Psoas muscle (tissue), 8 donors: ENCODE measurements around the gene FLT3. TPM values are rescaled to one million over a fixed set of nuclear protein-coding genes. Genes with fewer than 3 reads are reported as not detected.
"Not testable (repeated sequence)": the region's sequence is repeated elsewhere in the genome, so short reads cannot be mapped to it uniquely, and the experiment has no call there.

ENCODE experiments used
- ATAC-seq, 4 donors: fragments of 200-7000 bp; cut with Tn5 transposase; one replicate each; pipeline ENCODE4 v1.9.1; 2020; ENCODE audit warnings: moderate library complexity in 3 of 4, mild to moderate bottlenecking in 2 of 4
- DNase-seq, 2 donors: peaks; one replicate each; pipeline ENCODE4 v3.0.0-alpha.2; 2020
- H3K27ac ChIP-seq: fragments of 200-600 bp; one replicate; pipeline ENCODE4 v1.8.0; 2022
- H3K27me3 ChIP-seq, 3 donors: fragments of 200-600 bp in 1 of 3; one replicate each; pipeline versions ENCODE4 v1.6.1 to v1.8.0; 2013 to 2022; ENCODE audit warnings: low read length in 2 of 3, mild to moderate bottlenecking in 2 of 3, moderate library complexity in 1 of 3; ENCODE audit not compliant: insufficient read depth in 3 of 3
- H3K36me3 ChIP-seq, 2 donors: fragments of 200-600 bp in 1 of 2; one replicate each; pipeline versions ENCODE4 v1.6.1 to v1.8.0; 2013 to 2022; ENCODE audit warnings: low read depth in 1 of 2, mild to moderate bottlenecking in 1 of 2, moderate library complexity in 1 of 2; ENCODE audit not compliant: insufficient read depth in 1 of 2
- H3K4me1 ChIP-seq: fragments of 200-600 bp; one replicate; pipeline ENCODE4 v1.8.0; 2022
- H3K4me3 ChIP-seq: fragments of 200-600 bp; one replicate; pipeline ENCODE4 v1.8.0; 2022; ENCODE audit warnings: mild to moderate bottlenecking
- H3K9me3 ChIP-seq: fragments of 200-600 bp; one replicate; pipeline ENCODE4 v1.8.0; 2022
- WGBS, 3 donors: extraction: QIAGEN DNeasy Blood & Tissue Kit; methylation state at CpG; one replicate each; pipeline versions ENCODE4 v1.1.6 to v1.1.7; 2013; 5-methylcytosine and 5-hydroxymethylcytosine counted together
- intact Hi-C, 2 donors: fragments of 100-400 bp; cut with DNase I; formaldehyde crosslinking; loops; one replicate each; pipeline versions ENCODE4 v1.11.0 to v1.14.2; 2022
- long read RNA-seq, 2 donors: library from polyadenylated mRNA; unstranded; transcript quantifications; one replicate each; pipeline ENCODE4 v2.0.0, GENCODE V29; 2021
- polyA plus RNA-seq, 3 donors: library from polyadenylated mRNA; stranded (reverse); fragments of 200-250 nt; gene quantifications; one replicate each; pipeline ENCODE4 v1.2.3, GENCODE V29; 2013
- total RNA-seq, 4 donors: library from RNA; stranded (reverse); fragmentation: NEBNext Ultra II Directional in 2 of 4; extraction: Animal tissue kit (Norgen Biotek cat#: 25700) in 2 of 4; gene quantifications; one replicate each; pipeline versions ENCODE4 v1.2.1 to v1.2.4, GENCODE V29; 2021 to 2023
- TF ChIP-seq, protein P1 (sequence below): fragments of 200-600 bp; IDR thresholded peaks from one replicate; pipeline ENCODE4 v1.8.0; 2022; ENCODE audit warnings: antibody characterized with exemption
- donor health status: healthy with polysubstance abuse.
- donor health status: DM: no; HTN: no; CAD: no; lungs with moderate emphysema.
- donor health status: Bipolar disorder and iron deficiency.
- donor health status: healthy.
- donor health status: DM: yes; HTN: yes; CAD: no.
- donor health status: DM: no; HTN: no; CAD: no.
- donor health status: DM: no; HTN: no; CAD: no.
- donor health status: DM: yes; HTN: yes; CAD: no.

The FLT3 gene
- total RNA-seq (under 1 TPM in 2 of 4 donors, not detected in 2; 0.04 to 0.19 TPM), polyA plus RNA-seq (under 1 TPM; 0.04 to 0.08 (median 0.06) TPM)
- long read RNA-seq, donor 1: 0 reads
- long read RNA-seq, donor 2: 0 reads

DNA sequence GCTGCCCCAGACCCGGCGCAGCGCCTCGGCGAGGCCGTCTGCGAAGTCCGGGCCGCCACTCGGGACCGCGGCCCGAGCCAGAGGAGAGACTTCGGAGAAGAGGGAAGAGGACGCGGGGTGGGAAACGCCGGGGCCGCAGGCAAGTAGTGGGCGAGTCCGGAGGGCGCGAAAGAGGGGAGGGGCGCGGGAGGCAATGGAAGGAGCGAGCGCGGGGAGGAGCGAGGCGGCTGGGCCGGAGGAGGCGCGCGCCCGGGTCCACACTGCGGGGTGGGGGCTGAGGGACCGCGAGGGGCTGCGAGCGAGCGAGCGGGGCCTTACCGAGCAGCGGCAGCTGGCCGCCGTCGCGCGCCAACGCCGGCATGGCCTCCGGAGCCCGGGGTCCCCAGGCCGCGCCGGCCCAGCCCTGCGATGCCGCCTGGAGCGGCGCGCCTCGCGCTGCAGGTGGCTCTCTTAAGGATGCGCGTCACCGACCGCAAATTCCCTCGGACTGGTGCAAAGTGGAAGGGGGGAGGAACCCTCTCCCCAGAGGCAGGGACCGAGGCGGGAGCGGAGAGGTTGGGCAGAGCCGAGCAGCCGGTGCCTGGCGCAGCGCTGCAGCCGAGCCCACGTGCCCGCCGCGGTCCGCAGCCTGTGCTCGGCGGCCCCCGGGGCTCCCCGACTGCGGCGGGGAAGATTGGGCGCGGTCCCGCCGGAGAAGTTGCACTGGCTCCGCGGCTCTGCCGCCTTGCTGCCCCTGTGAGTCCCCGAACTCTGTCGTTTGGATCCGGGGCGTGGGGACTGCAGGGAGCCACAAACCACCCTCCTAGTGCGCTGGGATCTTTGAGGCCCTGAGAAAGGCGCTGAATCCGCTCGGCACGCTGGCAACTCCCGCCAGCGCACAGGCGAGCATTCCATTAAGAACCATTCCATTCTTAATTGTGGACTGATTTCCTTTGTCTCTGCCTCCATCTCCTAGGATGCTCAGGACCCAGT lies at the start of gene FLT3:
TSS of gene FLT3 (minus strand) at position 427 of the 972 bp plus-strand sequence. CDS start at position 361, 66 bp downstream.
- ATAC-seq (no peak), DNase-seq (peak in 1 of 2 donors; percentile 52)
- TF ChIP-seq, protein P1, sequence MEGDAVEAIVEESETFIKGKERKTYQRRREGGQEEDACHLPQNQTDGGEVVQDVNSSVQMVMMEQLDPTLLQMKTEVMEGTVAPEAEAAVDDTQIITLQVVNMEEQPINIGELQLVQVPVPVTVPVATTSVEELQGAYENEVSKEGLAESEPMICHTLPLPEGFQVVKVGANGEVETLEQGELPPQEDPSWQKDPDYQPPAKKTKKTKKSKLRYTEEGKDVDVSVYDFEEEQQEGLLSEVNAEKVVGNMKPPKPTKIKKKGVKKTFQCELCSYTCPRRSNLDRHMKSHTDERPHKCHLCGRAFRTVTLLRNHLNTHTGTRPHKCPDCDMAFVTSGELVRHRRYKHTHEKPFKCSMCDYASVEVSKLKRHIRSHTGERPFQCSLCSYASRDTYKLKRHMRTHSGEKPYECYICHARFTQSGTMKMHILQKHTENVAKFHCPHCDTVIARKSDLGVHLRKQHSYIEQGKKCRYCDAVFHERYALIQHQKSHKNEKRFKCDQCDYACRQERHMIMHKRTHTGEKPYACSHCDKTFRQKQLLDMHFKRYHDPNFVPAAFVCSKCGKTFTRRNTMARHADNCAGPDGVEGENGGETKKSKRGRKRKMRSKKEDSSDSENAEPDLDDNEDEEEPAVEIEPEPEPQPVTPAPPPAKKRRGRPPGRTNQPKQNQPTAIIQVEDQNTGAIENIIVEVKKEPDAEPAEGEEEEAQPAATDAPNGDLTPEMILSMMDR: no peak
- Histone ChIP-seq H3K4me1 (no peaks in the 10 kb centered on the region), H3K27me3 (peaks cover 4 to 69% (median 8%) of the 10 kb centered on the region in 3 donors), H3K36me3 (no peaks in the 10 kb centered on the region), H3K4me3 (peak within 1 kb of the TSS; percentile 58), H3K27ac (no peak within 1 kb of the TSS), H3K9me3 (no peaks in the 10 kb centered on the region)
- intact Hi-C loops: no loop called here
- WGBS, 3 donors: 1% methylated on average over 53 to 106 of the region's 106 CpGs

DNA sequence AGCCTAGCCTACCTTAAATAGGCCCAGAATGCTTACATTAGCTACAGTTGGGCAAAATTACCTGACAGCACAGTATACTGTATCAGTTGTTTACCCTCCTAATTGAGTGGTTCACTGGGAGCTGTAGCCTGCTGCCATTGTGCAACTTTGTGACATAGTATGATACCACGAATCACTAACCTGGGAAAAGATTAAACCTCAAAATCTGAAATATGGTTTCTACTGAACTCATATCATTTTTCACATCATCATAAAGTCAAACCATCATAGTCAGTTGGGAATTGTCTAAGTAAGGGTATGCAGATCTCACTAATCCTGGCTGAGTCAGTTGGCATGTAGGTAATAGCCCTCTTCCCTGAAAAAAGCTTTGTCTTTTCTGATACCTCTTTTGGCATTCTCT lies 47.1 kb upstream of the FLT3 start:
- TF ChIP-seq, protein P1: no peak
- Histone ChIP-seq H3K27ac (no peak overlapping the region), H3K4me3 (no peak overlapping the region), H3K36me3 (no peaks in the 10 kb centered on the region), H3K9me3 (no peaks in the 10 kb centered on the region), H3K27me3 (no peaks in the 10 kb centered on the region), H3K4me1 (peaks cover 11% of the 10 kb centered on the region)
- no peak for ATAC-seq
- intact Hi-C loops: no loop called here
- DNase-seq: no peak
- WGBS, 3 donors: 76 to 88% (median 86%) methylated on average over 1 of the region's 1 CpG

DNA sequence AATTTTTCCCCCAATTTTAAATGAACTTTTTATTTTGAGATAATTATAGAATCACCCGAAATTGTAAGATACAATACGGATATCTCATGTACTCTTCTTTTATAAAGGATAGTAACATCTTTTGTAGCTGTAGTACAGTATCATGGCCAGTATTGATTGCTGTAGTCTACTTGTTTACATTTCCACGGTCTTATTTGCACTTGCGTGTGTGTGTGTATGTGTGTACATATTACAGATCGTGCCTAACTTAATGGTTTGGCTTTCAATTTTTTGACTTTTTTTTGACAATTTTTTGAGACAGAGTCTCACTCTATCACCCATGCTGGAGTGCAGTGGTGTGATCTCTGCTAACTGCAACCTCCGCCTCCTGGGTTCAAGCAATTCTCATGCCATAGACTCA lies 44.7 kb upstream of the FLT3 start:
- Histone ChIP-seq H3K9me3 (no peaks in the 10 kb centered on the region), H3K27ac (no peak overlapping the region), H3K4me1 (peaks cover 13% of the 10 kb centered on the region), H3K36me3 (no peaks in the 10 kb centered on the region), H3K27me3 (no peaks in the 10 kb centered on the region), H3K4me3 (no peak overlapping the region)
- TF ChIP-seq, protein P1: no peak
- 93 to 98% (median 97%) methylated on average over 6 of the region's 6 CpGs for WGBS, 3 donors
- DNase-seq (no peak), ATAC-seq (no peak)
- intact Hi-C loops: no loop called here

DNA sequence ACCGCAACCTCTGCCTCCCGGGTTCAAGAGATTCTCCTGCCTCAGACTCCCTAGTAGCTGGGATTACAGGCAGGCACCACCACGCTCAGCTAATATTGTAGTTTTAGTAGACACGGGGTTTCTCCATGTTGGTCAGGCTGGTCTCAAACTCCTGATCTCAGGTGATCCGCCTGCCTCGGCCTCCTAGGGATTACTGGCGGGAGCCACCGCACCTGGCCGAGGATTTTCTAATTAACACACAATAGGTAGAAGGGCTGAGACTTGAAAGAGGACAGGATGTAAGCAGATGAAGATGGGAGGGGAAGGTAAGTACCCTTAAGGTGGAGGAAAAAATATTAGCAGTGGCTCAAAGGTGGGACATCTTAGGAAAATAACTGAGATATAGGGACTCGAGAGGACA lies 41.2 kb upstream of the FLT3 start:
- ATAC-seq, DNase-seq, H3K9me3 ChIP-seq, H3K36me3 ChIP-seq, H3K27ac ChIP-seq, H3K4me3 ChIP-seq, intact Hi-C loops, H3K27me3 ChIP-seq: not testable (repeated sequence)
- WGBS, 3 donors: 79 to 83% (median 83%) methylated on average over 10 of the region's 10 CpGs
- H3K4me1 ChIP-seq: peaks cover 13% of the 10 kb centered on the region

DNA sequence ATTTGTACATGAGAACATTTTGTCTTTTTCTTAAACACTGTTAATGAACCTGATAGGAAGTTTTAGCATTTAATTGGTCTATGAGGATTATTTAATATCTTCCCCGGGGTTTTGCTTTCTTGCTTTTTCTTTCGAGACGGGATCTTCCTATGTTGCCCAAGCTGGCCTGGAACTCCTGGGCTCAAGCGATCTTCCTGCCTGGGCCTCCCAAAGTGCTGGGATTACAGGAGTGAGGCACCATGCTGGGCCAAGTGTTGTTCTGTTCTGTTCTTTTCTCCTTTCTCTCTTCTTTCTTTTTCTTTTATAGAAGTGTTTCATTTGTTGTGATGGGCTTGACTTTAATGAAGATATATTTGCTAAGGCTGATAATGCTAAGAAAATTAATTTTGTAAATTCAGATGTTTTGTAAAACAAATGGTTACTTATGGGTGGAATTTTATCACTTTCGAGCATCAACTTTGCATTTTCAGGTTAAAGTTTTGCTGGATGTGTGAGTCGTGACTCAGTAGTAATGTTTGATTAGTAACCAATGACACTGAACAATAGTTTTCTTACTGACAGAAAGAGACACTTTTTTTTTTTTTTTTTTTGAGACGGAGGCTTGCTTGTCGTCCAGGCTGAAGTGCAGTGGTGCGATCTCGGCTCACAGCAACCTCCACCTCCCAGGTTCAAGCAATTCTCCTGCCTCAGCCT lies 40.2 kb upstream of the FLT3 start:
- Histone ChIP-seq H3K4me3 (peak overlapping the region; percentile 100), H3K27ac (peak overlapping the region; percentile 56), H3K4me1 (peaks cover 13% of the 10 kb centered on the region), H3K9me3 (no peaks in the 10 kb centered on the region), H3K27me3 (no peaks in the 10 kb centered on the region), H3K36me3 (no peaks in the 10 kb centered on the region)
- TF ChIP-seq, protein P1: no peak
- DNase-seq (no peak), ATAC-seq (no peak)
- WGBS, 3 donors: 61 to 70% (median 65%) methylated on average over 9 to 10 of the region's 10 CpGs
- intact Hi-C loops: no loop called here
